CD4-positive, alpha-beta T cell treated with Interferon gamma for 1 hour (primary cell): ENCODE measurements around the gene CPN2.

Experiments
- DNase-seq: peaks from one replicate; pipeline ENCODE4 v3.0.0-alpha.2; 2020

The CPN2 gene

DNA sequence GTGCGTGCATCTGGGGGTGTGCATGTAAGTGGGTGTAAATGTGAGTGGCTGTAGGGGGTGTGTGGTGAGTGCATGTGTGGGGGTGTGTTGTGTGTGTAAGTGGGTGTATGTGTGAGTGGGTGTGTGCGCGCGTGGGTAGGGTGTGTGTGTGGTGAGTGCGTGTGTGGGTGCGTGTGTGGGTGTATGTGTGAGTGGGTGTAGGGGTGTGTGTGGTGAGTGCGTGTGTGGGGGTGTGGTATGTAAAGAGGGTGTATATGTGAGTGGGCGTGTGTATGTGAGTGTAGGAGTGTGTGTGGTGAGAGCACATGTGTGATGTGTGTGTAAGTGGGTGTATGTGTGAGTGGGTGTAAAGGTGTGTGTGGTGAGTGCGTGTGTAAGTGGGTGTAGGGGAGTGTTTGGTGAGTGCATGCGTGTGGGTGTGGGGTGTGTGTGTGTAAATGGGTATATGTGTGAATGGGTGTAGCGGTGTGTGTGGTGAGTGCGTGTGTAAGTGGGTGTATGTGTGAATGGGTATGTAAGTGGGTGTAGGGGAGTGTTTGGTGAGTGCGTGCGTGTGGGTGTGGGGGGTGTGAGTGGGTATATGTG is 916 bp upstream of the CPN2 start:
- no peak for DNase-seq

GRCh38 chr3:194350726-194351071 is 429 bp downstream of the CPN2 start:
- no peak for DNase-seq

GRCh38 chr3:194348354-194348753 is 2.8 kb downstream of the CPN2 start:
- no peak for DNase-seq

- DNase-seq: no peak
Observed at GRCh38 chr3:194346621-194347020, 4.5 kb downstream of the CPN2 start.

DNA sequence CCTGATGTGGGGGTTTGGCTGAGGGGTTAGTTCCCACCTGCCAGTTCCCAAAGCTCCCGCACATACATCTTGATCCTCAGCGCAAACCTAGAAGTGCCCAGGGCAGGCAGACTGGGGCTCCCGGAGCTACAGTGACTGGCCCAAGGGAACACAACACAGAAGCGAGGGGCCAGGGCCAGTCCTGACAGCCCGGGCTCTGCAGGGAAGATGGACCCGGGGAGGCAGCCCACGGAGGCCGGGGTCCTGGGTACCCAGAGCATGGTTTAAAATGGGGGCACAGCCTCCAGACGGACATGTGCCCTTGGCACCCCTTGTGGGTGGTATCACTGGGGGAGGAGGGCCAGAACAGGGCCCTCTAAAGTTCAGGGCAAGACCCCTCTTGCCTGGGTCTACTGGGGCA is 5.1 kb downstream of the CPN2 start:
- DNase-seq: no peak

DNA sequence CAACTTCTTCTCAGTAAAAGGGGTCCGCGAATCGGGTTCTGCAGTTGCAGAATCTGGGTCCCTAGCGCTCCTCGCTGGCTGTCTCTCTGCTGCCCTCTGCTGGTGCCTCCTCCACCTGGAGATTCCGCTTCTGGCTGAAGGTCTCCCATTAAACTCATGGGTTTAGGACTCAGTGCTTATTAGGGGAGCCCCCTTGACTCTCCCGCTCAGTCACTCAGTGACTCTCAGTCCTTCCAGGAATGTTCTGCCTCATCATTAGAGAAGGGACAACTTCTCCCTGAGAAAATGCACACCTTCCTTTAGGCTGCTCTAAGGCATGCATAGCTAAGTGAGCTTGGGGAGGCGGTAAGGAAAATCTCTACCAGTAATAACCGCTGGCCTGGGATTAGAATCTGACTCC is 7.1 kb downstream of the CPN2 start:
- peak; percentile 47 for DNase-seq

DNA sequence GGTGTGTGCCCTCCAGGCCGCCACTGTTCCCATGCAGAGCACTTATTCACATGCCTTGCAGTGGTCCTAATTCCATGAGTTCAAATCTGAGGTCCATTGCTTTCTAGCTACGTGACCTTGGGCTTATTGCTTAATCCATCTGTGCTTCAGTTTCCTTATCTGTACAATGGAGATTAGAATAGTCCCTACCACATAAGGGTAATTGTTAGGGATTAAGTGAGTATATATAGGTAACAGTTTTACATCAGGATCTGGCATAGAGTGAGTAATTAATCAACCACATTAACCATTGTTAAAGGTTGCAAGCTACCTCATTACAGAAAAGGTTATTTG is 7.6 kb downstream of the CPN2 start:
- DNase-seq: no peak

DNA sequence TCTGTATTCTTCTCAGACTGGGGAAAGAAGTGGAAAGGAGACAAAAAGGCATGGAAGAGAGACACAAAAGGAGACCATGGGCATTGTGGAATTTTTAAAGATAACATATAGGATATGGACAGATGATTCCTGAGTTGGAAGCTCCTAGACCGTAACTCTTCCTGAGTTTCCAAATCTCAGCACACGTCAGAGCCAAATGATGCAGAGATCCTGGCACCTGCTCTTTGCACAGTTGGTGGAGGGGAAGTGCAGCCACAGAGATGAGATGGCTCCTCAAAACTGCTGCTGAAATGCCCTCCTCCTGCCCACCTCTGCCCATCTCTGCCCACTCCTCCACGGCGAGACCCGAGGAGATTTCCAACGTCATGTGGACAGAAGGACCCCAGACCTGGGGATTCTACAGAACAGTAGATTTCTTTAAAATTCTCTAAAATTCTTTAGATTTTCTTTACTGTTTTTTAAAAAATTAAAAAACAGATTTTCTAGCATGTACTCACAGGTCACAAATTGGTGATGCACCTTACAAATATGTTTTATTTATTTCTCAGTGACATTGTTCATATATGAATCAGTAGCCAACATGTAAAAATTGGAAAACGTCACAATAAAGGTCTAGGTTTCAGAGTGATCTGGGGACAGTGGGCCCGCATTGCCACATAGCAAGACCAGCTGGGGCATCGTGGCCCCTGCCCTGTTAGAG is 8.1 kb downstream of the CPN2 start:
- no peak for DNase-seq

GRCh38 chr3:194340757-194341400 is 10.2 kb downstream of the CPN2 start:
- DNase-seq: no peak

DNA sequence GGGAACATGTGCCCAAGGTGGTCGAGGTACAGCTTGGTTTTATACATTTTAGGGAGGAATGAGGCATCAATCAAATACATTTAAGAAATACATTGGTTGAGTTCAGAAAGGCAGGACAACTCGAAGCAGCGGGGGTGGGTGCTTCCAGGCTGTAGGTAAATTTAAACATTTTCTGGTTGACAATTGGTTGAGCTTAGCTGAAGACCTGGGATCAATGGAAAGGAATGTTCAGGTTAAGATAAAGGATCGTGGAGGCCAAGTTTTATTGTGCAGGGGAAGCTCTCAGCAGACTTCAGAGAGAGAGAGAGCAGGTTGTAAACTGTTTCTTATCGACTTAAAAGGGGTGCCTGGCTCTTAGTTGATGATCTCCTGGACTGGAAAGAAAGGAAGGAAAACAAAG is 11.3 kb downstream of the CPN2 start:
- no peak for DNase-seq

DNA sequence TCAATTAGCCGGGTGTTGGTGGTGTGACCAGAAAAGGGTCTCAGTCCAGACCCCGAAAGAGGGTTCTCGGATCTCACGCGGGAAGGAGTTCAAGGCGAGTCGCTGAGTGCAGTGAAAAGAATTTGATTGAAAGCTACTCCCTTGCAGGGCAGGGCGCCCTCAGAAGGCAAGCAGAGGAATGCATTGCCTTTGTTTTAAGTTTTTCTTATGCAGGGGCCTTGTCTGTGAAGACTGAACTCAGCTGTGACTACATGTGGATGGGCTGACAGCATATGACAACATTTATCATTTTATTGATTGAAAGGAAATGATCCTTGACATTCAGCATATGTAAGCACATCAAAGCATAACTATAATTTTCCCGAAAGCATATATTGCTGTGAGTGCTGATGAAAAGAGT is 11.8 kb downstream of the CPN2 start:
- no peak for DNase-seq

DNA sequence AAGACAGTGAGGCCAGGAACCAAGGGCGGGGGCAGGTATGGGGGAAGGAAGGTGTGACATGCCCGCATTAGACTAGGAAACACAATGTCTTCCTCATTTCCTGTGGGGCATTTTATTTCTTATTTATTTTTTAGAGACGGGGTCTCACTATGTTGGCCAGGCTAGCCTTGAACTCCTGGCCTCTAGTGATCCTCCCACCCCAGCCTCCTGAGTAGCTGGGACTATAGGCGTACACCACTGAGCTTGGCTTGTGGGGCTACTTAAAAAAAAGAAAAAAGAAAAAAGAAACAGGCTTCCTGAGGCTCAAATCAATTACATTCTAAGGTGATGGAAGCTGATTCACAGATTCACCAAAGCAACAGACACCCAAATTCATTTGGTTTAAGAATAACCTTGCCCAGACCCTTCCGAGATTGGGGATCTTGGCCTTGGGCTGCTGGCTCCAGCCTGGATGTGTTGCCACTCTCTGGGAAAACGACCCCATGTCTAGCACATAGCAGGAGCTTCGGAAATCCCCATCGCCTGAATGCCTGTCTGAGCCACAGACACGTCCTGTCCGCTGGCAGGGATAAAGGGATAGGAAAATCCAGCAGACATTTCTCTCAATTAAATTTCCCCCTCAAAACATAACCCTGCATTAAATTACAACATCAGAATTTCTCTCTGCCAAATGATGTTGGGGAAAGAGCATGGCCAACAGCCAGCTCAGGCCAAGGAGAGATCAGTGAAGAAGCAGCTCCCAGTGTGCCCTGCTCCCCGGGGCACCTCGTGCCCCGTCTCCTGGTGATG is 13.0 kb downstream of the CPN2 start:
- no peak for DNase-seq

GRCh38 chr3:194336601-194337355 is 14.3 kb downstream of the CPN2 start:
- DNase-seq: no peak

DNA sequence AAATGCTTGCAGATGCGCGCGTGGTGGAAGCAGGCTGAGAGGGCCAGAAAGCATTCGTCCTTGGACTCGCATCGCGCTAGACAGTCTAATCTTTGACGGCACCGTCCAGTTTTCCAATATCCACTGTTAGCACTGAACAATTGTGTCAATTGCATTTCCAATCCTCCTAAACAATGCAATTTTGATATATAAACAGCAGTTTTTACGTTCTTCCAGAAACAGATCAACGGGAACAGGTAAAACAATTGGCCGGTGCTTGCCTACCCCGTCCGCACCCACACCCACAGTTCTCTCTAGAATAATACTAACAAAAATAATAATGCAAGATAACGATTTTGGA is 17.2 kb downstream of the CPN2 start:
- DNase-seq: no peak

DNA sequence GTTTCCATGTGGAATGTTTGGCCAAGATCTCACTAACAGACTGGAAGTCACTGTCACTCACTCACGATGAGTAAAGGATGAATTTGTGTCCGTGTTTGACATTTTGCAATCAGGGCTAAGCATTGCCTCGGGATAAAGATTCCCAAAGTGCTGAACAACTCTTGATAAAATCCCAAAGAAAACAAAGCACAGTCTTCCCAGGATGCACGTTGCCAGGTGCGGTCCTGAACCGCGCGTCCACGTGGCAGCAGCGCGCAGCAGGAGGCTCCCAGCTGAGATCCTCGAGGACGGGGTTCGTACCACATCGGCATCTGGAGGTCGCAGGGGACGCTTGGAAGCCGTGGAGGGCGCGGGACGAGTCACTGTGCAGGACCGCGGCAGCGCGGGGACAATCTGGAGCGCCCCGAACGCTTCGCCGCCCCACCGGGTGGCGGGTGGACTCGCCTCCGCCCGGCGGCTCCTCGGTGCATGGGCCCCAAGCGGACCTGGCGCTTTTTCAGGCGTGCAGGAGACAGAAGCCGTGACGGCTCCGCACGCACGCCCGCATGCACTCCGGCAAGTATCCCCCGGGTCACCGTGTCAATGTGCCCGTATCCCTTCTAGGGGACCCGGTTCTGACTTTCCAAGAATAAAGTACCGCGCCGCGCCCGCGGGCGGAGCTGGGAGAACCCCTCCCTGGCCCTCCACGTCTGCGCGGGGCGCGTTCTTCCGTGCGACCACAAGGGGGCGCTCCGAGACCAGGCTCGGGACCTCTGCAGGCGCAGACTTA is 17.7 kb downstream of the CPN2 start:
- peak; percentile 82 for DNase-seq

DNA sequence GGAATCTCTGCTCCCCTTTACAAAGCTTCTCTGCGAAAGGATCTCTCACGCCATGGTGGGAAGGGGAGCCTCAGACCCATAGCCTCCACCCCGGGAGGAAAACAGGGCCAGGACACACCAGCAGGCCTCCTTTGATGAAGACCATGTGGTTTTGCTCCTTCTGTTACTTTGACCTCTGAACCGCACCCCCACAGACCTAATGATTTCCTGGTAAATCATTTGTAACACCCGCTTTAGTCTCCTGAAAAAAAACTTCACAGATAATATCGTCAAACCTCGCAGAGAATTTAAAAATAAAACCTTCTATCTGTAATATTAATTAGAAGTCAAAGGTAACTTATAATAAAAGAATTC is 18.3 kb downstream of the CPN2 start:
- no peak for DNase-seq

DNA sequence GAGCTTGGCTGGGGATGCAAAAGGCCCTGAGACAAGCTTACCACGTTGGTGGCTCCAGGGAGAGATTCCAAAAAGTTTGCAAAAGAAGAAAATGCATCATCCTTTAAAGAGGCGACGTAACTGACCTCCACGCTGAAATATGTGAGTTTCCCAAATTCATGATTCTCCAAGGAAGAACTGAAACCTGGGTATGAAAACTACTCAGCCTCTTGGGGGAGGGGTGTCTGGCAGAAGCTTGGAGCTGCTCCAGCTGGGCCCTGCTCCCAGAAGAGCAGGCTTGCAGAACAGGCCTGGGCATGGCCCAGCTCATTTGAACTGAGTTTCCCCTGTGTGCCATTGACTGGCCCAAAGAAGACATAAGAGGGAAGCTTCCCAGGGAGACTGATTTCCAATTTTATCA is 20.5 kb downstream of the CPN2 start:
- no peak for DNase-seq

DNA sequence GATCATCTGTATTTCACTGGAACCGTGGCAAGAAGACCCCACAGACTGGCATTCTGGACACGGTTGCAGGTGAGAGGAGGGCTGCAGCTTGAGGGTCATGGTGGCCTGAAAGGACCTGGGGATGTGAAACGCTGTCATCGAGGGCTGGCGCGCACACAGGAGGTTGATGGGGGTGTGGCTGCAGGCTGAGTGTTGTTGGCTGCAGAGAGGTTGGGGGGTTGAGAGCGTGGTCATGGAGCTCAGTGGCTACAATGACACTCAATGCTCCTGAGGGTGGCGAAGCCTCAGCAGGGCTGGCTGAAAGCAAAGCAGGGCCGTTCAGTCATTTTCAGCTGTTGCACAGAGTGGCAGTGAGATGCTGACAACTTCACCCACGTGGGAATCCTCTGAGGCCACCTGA is 21.0 kb downstream of the CPN2 start:
- no peak for DNase-seq

DNA sequence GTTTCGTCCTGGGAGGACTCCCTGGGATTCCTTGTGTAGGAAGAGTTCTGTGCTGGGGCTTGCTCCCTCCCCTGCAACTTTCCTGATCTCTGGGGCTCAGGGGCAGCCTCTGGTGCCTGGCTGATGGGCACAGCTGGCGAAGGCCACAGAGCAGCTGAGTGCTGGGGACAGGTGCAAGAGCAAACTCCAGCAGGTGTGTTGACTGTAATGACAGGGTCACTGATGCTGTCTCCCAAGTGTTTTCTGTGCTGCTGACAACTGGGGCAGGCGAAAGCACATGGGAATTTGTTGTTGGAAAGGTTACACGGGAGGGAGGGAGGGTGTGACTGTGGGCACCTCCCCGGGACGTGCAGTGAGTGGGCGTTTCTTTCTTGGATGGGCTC is 21.6 kb downstream of the CPN2 start:
- DNase-seq: no peak

DNA sequence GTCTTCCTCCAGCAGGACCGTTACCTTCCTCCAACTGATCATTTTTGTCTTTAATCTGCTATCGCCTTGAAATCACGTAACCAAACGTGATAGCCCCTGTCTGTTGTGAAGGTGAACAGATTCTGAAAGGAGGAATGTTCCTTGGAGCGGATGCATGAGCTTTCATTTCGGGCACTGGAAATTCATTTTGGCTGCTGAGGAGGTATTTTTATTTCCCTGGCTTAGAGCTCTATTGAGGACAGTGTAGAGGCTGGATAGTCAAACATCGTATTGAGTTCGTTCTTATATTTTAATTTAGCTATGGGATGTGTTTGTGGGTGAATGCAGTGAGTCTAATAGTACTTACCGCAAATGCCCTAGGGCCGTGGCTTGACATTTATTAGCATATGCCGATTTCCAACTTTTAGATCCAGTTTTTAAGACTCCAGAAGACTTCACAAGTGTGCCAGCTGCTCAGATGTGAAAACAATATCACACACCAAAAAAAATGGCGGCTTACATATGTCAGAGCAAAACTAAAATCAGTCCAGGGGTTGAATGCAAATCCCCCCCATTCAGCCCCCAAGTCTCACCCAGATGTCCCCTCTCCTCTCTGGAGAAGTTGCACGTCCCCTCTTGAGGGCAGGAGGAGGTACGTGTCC is 22.1 kb downstream of the CPN2 start:
- no peak for DNase-seq

GRCh38 chr3:194328053-194328657 is 23.0 kb downstream of the CPN2 start:
- no peak for DNase-seq
